CD14-positive monocyte (primary cell): ENCODE results near the gene SMG6. TPM values are rescaled to one million over a fixed set of nuclear protein-coding genes. Genes with fewer than 3 reads are reported as not detected.
A peak's percentile ranks its signal among the peaks of the same experiment; 100 is the strongest.

Experiments used
- DNase-seq, 3 donors: peaks; one replicate each; pipeline ENCODE4 v3.0.0-alpha.2; 2011 to 2022
- H2AFZ ChIP-seq: 2 replicates; pipeline ENCODE4 v1.6.0; 2012; ENCODE audit warnings: mild to moderate bottlenecking, low read depth, low read length, inconsistent platforms; ENCODE audit not compliant: insufficient read depth, poor library complexity, severe bottlenecking
- H3K27ac ChIP-seq, 2 donors: 1 replicate in 1 of 2; 2 replicates in 1 of 2; pipeline ENCODE4 v1.5.1; 2012 to 2013; ENCODE audit warnings: low read length in 2 of 2, control low read depth in 1 of 2, inconsistent platforms in 1 of 2, low read depth in 1 of 2, mild to moderate bottlenecking in 1 of 2
- H3K27me3 ChIP-seq, 2 donors: one replicate each; pipeline versions ENCODE4 v1.6.0 to v1.6.1; 2011 to 2013; ENCODE audit warnings: low read length in 2 of 2; ENCODE audit not compliant: control insufficient read depth in 2 of 2, insufficient read depth in 2 of 2
- H3K36me3 ChIP-seq, 2 donors: replicated peaks in 1 of 2; 1 replicate in 1 of 2; 2 replicates in 1 of 2; pipeline versions ENCODE4 v1.5.1 to v1.6.1; 2012 to 2013; ENCODE audit warnings: low read length in 2 of 2, control low read depth in 1 of 2, inconsistent platforms in 1 of 2, mild to moderate bottlenecking in 1 of 2; ENCODE audit not compliant: insufficient read depth in 2 of 2, control insufficient read depth in 1 of 2
- H3K4me1 ChIP-seq, 2 donors: 1 replicate in 1 of 2; 2 replicates in 1 of 2; pipeline versions ENCODE4 v1.5.1 to v1.6.1; 2012 to 2013; ENCODE audit warnings: low read length in 2 of 2, control low read depth in 1 of 2, inconsistent platforms in 1 of 2, mild to moderate bottlenecking in 1 of 2, moderate library complexity in 1 of 2; ENCODE audit not compliant: insufficient read depth in 2 of 2, control insufficient read depth in 1 of 2
- H3K4me2 ChIP-seq: replicated peaks from 2 replicates; pipeline ENCODE3; 2012; ENCODE audit warnings: low read length, moderate library complexity, mild to moderate bottlenecking; ENCODE audit not compliant: poor library complexity, severe bottlenecking; ENCODE audit errors: extremely low read depth
- H3K4me3 ChIP-seq, 3 experiments: fragments of 200-600 bp in 1 of 3; sonication (generic) in 1 of 3; replicated peaks in 1 of 3; 1 replicate in 2 of 3; 2 replicates in 1 of 3; pipeline ENCODE4 v1.5.1; 2011 to 2013; ENCODE audit warnings: low read length in 3 of 3, mild to moderate bottlenecking in 3 of 3, control low read depth in 2 of 3, low read depth in 2 of 3, inconsistent platforms in 1 of 3, moderate library complexity in 1 of 3
- H3K79me2 ChIP-seq: 2 replicates; pipeline ENCODE4 v1.6.0; 2012; ENCODE audit warnings: mild to moderate bottlenecking, control low read depth, inconsistent platforms, low read length, moderate library complexity; ENCODE audit not compliant: insufficient read depth
- H3K9ac ChIP-seq: 2 replicates; pipeline ENCODE4 v1.6.0; 2017; ENCODE audit warnings: low read length, mild to moderate bottlenecking; ENCODE audit not compliant: insufficient read depth, poor library complexity, severe bottlenecking
- H3K9me3 ChIP-seq, 2 donors: replicated peaks in 1 of 2; 1 replicate in 1 of 2; 2 replicates in 1 of 2; pipeline versions ENCODE4 v1.5.1 to v1.6.1; 2012 to 2013; ENCODE audit warnings: low read length in 2 of 2, control low read depth in 1 of 2; ENCODE audit not compliant: control insufficient read depth in 1 of 2, insufficient read depth in 1 of 2
- H4K20me1 ChIP-seq: 2 replicates; pipeline ENCODE4 v1.6.0; 2012; ENCODE audit warnings: mild to moderate bottlenecking, low read length, control low read depth, moderate library complexity; ENCODE audit not compliant: insufficient read depth
- H3K27ac Mint-ChIP-seq, 7 donors: one replicate each; pipeline ENCODE4 v1.8.0; 2020; ENCODE audit warnings: mild to moderate bottlenecking in 7 of 7, mixed read lengths in 7 of 7, moderate library complexity in 6 of 7, inconsistent platforms in 2 of 7
- H3K27me3 Mint-ChIP-seq, 3 donors: one replicate each; pipeline ENCODE4 v1.8.0; 2021 to 2022; ENCODE audit warnings: low read depth in 3 of 3, mild to moderate bottlenecking in 3 of 3, mixed read lengths in 3 of 3, moderate library complexity in 3 of 3, inconsistent platforms in 1 of 3
- H3K36me3 Mint-ChIP-seq, 2 donors: one replicate each; pipeline ENCODE4 v1.8.0; 2020; ENCODE audit warnings: mixed read lengths in 2 of 2, inconsistent platforms in 1 of 2, mild to moderate bottlenecking in 1 of 2
- H3K4me1 Mint-ChIP-seq: one replicate; pipeline ENCODE4 v1.8.0; 2020; ENCODE audit warnings: mild to moderate bottlenecking, mixed read lengths
- H3K4me3 Mint-ChIP-seq, 2 donors: one replicate each; pipeline ENCODE4 v1.8.0; 2020; ENCODE audit warnings: mild to moderate bottlenecking in 2 of 2, mixed read lengths in 2 of 2, moderate library complexity in 1 of 2
- H3K9me3 Mint-ChIP-seq, 7 donors: one replicate each; pipeline ENCODE4 v1.8.0; 2020 to 2022; ENCODE audit warnings: mixed read lengths in 7 of 7, mild to moderate bottlenecking in 6 of 7, moderate library complexity in 6 of 7, inconsistent platforms in 2 of 7
- CTCF ChIP-seq: fragments of 200-600 bp; IDR thresholded peaks from one replicate; pipeline ENCODE4 v1.8.0; 2022; ENCODE audit warnings: antibody characterized with exemption, mild to moderate bottlenecking
- WGBS: methylation state at CpG from one replicate; pipeline ENCODE4 v1.1.5; 2013; ENCODE audit warnings: missing lambda C conversion rate; ENCODE audit not compliant: insufficient coverage; 5-methylcytosine and 5-hydroxymethylcytosine counted together
- intact Hi-C, 2 donors: fragments of 100-400 bp; cut with micrococcal nuclease; formaldehyde crosslinking; loops; one replicate each; pipeline versions ENCODE4 v1.15.0 to v1.15.1; 2023
- polyA plus RNA-seq, 3 donors: library from polyadenylated mRNA; depleted of rRNA in 1 of 3; unstranded in 2 of 3; stranded (reverse) in 1 of 3; fragments of 300-500 nt in 2 of 3; fragments of >200 nt in 1 of 3; fragmentation: Illumina TruSeq in 2 of 3; gene quantifications; 1 replicate in 2 of 3; 2 replicates in 1 of 3; pipeline ENCODE4 v1.2.3, GENCODE V29; 2012 to 2021

SMG6 gene
- polyA plus RNA-seq, 3 donors = 0.67 to 7.1 (median 1.1) TPM

GRCh38 chr17:2283302-2283701, 20.3 kb downstream of the SMG6 start:
- no peak for DNase-seq
- no peaks in the 10 kb centered on the region for H4K20me1 ChIP-seq
- Mint-ChIP-seq H3K4me1 (peaks cover 14% of the 10 kb centered on the region), H3K9me3 (peaks cover 0 to 1% (median 0%) of the 10 kb centered on the region in 7 donors), H3K4me3 (no peak overlapping the region), H3K27me3 (no peaks in the 10 kb centered on the region), H3K36me3 (peaks cover 72 to 86% of the 10 kb centered on the region in 2 donors), H3K27ac (peak overlapping the region in 2 of 7 donors; percentile 17 to 38)
- H3K79me2 ChIP-seq = no peaks in the 10 kb centered on the region
- no peaks in the 10 kb centered on the region for H3K9me3 ChIP-seq
- H3K4me2 ChIP-seq = no peak overlapping the region
- 90% methylated on average over 4 of the region's 7 CpGs for WGBS
- TF ChIP-seq CTCF = no peak
- H3K27me3 ChIP-seq = no peaks in the 10 kb centered on the region
- no peak overlapping the region for H3K9ac ChIP-seq
- peaks cover 46 to 86% of the 10 kb centered on the region in 2 donors for H3K36me3 ChIP-seq
- H3K4me1 ChIP-seq = peaks cover 0 to 4% of the 10 kb centered on the region in 2 donors
- intact Hi-C loops = loop anchor here in 1 of 2 donors (5.0 kb wide), 1 partner anchor 401 kb away; no protein-coding TSS in a partner anchor
- no peak overlapping the region for H3K4me3 ChIP-seq
- no peak overlapping the region for H3K27ac ChIP-seq
- no peak overlapping the region for H2AFZ ChIP-seq

GRCh38 chr17:2282297-2282873, 21.2 kb downstream of the SMG6 start:
- Mint-ChIP-seq H3K27me3 (no peaks in the 10 kb centered on the region), H3K4me3 (no peak overlapping the region), H3K9me3 (peaks cover 0 to 1% (median 0%) of the 10 kb centered on the region in 7 donors), H3K4me1 (peaks cover 14% of the 10 kb centered on the region), H3K27ac (peak overlapping the region in 3 of 7 donors; percentile 29 to 60 (median 36)), H3K36me3 (peaks cover 66 to 81% of the 10 kb centered on the region in 2 donors)
- Histone ChIP-seq H3K9ac (no peak overlapping the region), H3K79me2 (no peaks in the 10 kb centered on the region), H3K27ac (peak overlapping the region in 1 of 2 donors; percentile 5), H3K9me3 (no peaks in the 10 kb centered on the region), H3K4me2 (no peak overlapping the region), H2AFZ (no peak overlapping the region), H4K20me1 (no peaks in the 10 kb centered on the region), H3K4me3 (no peak overlapping the region), H3K36me3 (peaks cover 43 to 83% of the 10 kb centered on the region in 2 donors), H3K27me3 (no peaks in the 10 kb centered on the region), H3K4me1 (peaks cover 0 to 4% of the 10 kb centered on the region in 2 donors)
- 75% methylated on average over 5 of the region's 7 CpGs for WGBS
- peak; percentile 30 to 66 (median 50) for DNase-seq
- peak; percentile 79 for TF ChIP-seq CTCF
- intact Hi-C loops = loop anchor here in 1 of 2 donors (5.0 kb wide), 1 partner anchor 400 kb away; no protein-coding TSS in a partner anchor
